Peyer's patch (tissue), 4 donors: Measurements from ENCODE around the gene MAMSTR.

Experiments used
- CTCF ChIP-seq, 6 experiments: fragments of 450-650 bp in 4 of 6; fragments of 200-600 bp in 2 of 6; sonication (generic) in 1 of 6; IDR thresholded peaks; one replicate each; pipeline ENCODE4 v1.5.1; 2017 to 2019; ENCODE audit warnings: antibody characterized with exemption in 6 of 6, mild to moderate bottlenecking in 3 of 6, moderate library complexity in 1 of 6
- POLR2A ChIP-seq, 2 donors: fragments of 450-650 bp; IDR thresholded peaks; one replicate each; pipeline ENCODE4 v1.5.1; 2017; ENCODE audit warnings: antibody characterized with exemption in 2 of 2, mild to moderate bottlenecking in 2 of 2, moderate library complexity in 2 of 2

- TF ChIP-seq CTCF (IDR thresholded peaks at IDR 0.05) = no peak
- no peak for TF ChIP-seq POLR2A (IDR thresholded peaks at IDR 0.05)
Measured at GRCh38 chr19:48720613-48721296, 1.2 kb upstream of the MAMSTR start.
